Activated CD4-positive, alpha-beta memory T cell treated with anti-CD3 and anti-CD28 coated beads for 36 hours (primary cell): ENCODE data around the gene ARFGEF3. TPM values are rescaled to one million over a fixed set of nuclear protein-coding genes. Genes with fewer than 3 reads are reported as not detected.

Experiments
- CTCF ChIA-PET: fragments of 350-600 bp; sonication (Branson Sonifier 250); formaldehyde crosslinking; loops from one replicate; lab custom pipeline; 2021; ENCODE audit warnings: antibody characterized with exemption, inconsistent platforms; lab: Charles Lee
- POLR2A ChIA-PET: fragments of 350-600 bp; sonication (Branson Sonifier 250); formaldehyde crosslinking; loops from one replicate; lab custom pipeline; 2021; ENCODE audit warnings: antibody characterized with exemption; lab: Charles Lee
- DNase-seq: peaks from one replicate; pipeline ENCODE4 v3.0.0-alpha.2; 2020
- H3K27ac Mint-ChIP-seq: one replicate; pipeline ENCODE4 v1.8.0; 2021; ENCODE audit warnings: mixed read lengths
- H3K27me3 Mint-ChIP-seq: one replicate; pipeline ENCODE4 v1.8.0; 2021; ENCODE audit warnings: mixed read lengths
- H3K36me3 Mint-ChIP-seq: one replicate; pipeline ENCODE4 v1.8.0; 2021; ENCODE audit warnings: mixed read lengths
- H3K4me1 Mint-ChIP-seq: one replicate; pipeline ENCODE4 v1.8.0; 2021; ENCODE audit warnings: low read depth, mixed read lengths
- H3K4me3 Mint-ChIP-seq: one replicate; pipeline ENCODE4 v1.8.0; 2021; ENCODE audit warnings: mild to moderate bottlenecking, mixed read lengths
- H3K9me3 Mint-ChIP-seq: one replicate; pipeline ENCODE4 v1.8.0; 2021; ENCODE audit warnings: mixed read lengths
- intact Hi-C: fragments of 100-400 bp; cut with micrococcal nuclease; formaldehyde crosslinking; loops from one replicate; pipeline ENCODE4 v1.15.1; 2023
- total RNA-seq, 2 experiments: library from RNA; stranded (reverse); gene quantifications; one replicate each; pipeline ENCODE4 v1.2.3, GENCODE V29; 2021

The ARFGEF3 gene
- total RNA-seq, 2 experiments from 2014 or later, result 0.71 to 0.85 TPM

DNA sequence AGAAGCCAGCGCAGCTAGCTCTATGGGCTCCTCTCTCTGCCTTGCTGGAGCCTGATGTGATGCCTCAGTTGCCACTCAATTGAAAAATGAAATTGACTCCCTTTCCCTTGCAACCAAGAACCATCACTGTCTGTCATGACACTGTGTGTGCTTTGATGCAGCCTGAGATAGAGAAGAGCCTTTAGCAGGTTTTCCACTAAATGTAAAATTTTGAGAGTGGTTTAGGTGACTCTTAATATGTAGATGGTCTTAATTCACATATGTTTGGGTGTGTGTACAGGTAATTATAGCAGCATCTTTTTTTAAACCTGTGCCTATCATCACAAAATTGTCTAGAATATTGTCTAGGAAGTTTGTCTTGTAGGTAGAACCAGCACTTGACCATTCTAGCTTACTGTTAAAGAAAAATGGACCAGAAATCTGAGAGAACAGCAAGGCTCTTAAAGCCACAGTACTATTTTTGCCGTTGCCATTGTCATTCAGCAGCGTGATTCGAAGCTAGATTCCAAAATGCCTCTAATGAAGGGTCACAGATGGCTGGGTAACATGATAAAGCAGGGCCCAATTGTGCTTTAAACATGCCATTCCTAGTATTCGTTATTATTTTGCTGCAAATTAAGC, 1.3 kb downstream of the ARFGEF3 start:
- H3K9me3 Mint-ChIP-seq, result no peaks in the 10 kb centered on the region
- intact Hi-C loops, result loop anchor here (5.0 kb wide), 1 partner anchor 239 kb away; the partner anchor contains the start of gene HEBP2
- H3K36me3 Mint-ChIP-seq, result no peaks in the 10 kb centered on the region
- peak overlapping the region; percentile 72 for H3K4me3 Mint-ChIP-seq
- ChIA-PET CTCF (no interaction called here), POLR2A (no interaction called here)
- H3K27ac Mint-ChIP-seq, result no peak overlapping the region
- H3K4me1 Mint-ChIP-seq, result peaks cover 14% of the 10 kb centered on the region
- peaks cover 48% of the 10 kb centered on the region for H3K27me3 Mint-ChIP-seq
- DNase-seq, result no peak

DNA sequence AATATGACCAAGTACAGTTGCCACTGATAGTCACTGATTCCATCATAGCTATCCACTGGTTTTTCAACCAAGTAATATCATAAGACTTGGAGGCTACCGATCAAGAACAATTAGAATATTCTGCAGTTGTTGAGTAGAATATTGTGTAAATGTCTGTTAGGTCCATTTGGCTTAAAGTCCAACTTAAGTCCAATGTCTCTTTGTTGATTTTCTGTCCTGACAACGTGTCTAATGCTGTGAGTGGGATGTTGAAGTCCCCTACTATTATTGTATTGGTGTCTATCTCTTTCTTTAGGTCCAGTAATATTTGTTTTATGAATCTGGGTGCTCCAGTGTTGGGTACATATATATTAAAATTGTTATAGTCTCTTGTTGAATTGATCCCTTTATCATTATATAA, 13.9 kb downstream of the ARFGEF3 start:
- intact Hi-C loops, result no loop called here
- Mint-ChIP-seq H3K9me3 (peaks cover 24% of the 10 kb centered on the region), H3K36me3 (peaks cover 2% of the 10 kb centered on the region), H3K4me3 (no peak overlapping the region), H3K27me3 (peaks cover 20% of the 10 kb centered on the region), H3K4me1 (no peaks in the 10 kb centered on the region), H3K27ac (no peak overlapping the region)
- DNase-seq, result no peak
- ChIA-PET POLR2A (no interaction called here), CTCF (no interaction called here)

DNA sequence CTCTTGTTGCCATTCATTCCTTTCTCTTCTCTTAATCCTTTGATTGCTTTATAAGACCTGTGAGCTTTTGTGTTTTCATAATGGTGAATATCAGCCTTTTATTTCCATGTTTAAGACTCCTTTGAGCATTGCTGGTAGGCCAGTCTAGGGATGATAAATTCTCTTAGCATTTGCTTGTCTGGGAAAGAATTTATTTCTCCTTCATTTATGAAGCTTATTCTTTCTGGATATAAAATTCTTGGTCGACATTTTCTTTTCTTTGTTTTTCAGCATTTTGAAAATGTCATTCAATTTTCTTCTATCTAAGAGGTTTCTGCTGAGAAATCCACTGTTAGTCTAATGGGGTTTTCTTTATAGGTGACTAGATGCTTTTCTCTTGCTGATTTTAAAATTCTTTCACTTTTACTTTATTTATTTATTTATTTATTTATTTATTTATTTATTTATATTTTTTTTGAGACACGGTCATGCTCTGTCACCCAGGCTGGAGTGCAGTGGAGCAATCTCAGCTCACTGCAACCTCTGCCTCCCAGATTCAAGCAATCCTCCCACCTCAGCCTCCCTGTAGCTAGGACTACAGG, 15.0 kb downstream of the ARFGEF3 start:
- ChIA-PET CTCF (no interaction called here), POLR2A (no interaction called here)
- Mint-ChIP-seq H3K27me3 (peaks cover 23% of the 10 kb centered on the region), H3K4me1 (no peaks in the 10 kb centered on the region), H3K27ac (no peak overlapping the region), H3K9me3 (peaks cover 24% of the 10 kb centered on the region), H3K36me3 (peaks cover 2% of the 10 kb centered on the region), H3K4me3 (no peak overlapping the region)
- no peak for DNase-seq
- intact Hi-C loops, result no loop called here

DNA sequence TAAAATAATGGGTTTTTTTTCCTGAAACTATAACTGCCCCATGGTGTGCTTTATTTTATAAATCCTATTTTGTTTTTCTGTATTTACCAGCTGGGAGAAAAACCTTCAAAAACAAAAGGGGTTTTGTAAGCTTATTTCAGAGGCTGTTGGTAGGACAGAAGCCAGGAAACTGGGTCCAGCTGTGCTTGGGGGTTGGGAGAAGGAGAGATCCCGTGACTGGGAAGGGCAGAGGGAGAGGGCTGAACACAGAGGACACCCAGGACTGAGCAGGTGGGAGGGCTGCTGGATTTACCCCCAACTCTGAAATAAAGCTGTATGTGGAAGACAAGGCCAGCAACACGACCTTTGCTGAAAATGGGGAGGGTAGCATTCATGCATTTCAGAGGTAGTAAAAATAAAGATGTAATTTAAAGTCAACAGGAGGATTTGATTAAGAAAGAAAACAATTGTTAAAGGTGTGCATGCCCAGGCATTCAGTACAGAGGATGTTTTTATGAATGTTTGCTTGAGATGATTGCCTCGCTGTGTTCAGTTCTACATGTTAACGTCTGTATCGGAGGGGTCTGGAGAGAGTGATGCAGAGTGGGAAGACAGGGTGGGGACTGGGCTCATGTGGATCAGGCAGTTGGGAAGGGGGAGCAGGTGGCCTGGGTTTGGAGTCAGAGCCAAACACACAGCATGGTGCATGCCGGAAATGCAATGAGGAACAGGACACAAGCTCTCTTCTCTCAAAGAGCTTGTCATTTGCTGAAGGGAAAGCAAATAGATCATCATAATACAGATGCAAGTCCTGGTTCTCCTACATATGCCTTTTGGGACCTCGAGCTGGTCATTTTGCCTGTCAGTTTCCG, 21.4 kb downstream of the ARFGEF3 start:
- H3K27ac Mint-ChIP-seq, result no peak overlapping the region
- no peaks in the 10 kb centered on the region for H3K4me1 Mint-ChIP-seq
- CTCF ChIA-PET, result no interaction called here
- H3K36me3 Mint-ChIP-seq, result no peaks in the 10 kb centered on the region
- H3K4me3 Mint-ChIP-seq, result no peak overlapping the region
- intact Hi-C loops, result no loop called here
- H3K27me3 Mint-ChIP-seq, result peaks cover 23% of the 10 kb centered on the region
- no peak for DNase-seq
- POLR2A ChIA-PET, result no interaction called here
- H3K9me3 Mint-ChIP-seq, result peaks cover 9% of the 10 kb centered on the region

DNA sequence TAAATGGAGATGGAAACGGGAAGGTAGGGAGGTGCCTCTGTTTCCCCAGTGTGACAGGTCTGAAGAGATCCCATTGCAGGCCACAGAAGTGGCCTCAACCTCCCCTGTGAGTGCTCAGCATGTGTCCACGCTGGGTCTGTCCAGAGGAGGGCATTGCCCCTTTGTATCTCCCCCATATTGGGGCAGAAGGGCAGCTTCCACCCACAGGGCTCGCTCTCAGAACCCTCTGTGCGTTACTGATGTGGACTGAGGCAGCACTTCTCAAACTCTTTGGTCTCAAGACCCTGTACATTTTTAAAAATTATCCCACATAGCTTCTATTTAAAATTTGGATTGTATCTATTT, 22.0 kb downstream of the ARFGEF3 start:
- Mint-ChIP-seq H3K27ac (no peak overlapping the region), H3K9me3 (peaks cover 5% of the 10 kb centered on the region), H3K4me3 (no peak overlapping the region), H3K4me1 (no peaks in the 10 kb centered on the region), H3K27me3 (peaks cover 26% of the 10 kb centered on the region), H3K36me3 (no peaks in the 10 kb centered on the region)
- POLR2A ChIA-PET, result no interaction called here
- no peak for DNase-seq
- CTCF ChIA-PET, result no interaction called here
- intact Hi-C loops, result no loop called here

DNA sequence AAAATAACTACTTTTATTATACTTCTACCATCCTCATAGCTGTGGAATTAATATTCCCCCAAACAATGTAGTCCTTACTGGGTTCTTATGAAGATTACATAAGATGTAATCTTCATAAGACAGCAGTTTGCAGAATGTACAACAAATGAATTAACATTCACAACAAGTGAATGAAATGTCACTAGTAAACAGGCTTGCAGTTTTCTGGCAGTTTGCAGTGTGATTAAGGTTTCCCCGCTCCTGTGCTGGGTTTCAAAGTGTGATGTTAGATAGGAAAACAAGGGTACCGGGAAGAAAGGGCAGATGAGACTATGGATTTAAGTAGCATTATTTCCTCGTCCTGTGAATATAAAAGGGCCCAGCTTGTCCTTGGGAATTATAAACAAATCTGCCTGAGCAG, 22.5 kb downstream of the ARFGEF3 start:
- no peak for DNase-seq
- H3K9me3 Mint-ChIP-seq, result peaks cover 5% of the 10 kb centered on the region
- H3K36me3 Mint-ChIP-seq, result no peaks in the 10 kb centered on the region
- H3K4me1 Mint-ChIP-seq, result no peaks in the 10 kb centered on the region
- peaks cover 30% of the 10 kb centered on the region for H3K27me3 Mint-ChIP-seq
- no peak overlapping the region for H3K4me3 Mint-ChIP-seq
- no peak overlapping the region for H3K27ac Mint-ChIP-seq
- intact Hi-C loops, result no loop called here
- ChIA-PET CTCF (no interaction called here), POLR2A (no interaction called here)

DNA sequence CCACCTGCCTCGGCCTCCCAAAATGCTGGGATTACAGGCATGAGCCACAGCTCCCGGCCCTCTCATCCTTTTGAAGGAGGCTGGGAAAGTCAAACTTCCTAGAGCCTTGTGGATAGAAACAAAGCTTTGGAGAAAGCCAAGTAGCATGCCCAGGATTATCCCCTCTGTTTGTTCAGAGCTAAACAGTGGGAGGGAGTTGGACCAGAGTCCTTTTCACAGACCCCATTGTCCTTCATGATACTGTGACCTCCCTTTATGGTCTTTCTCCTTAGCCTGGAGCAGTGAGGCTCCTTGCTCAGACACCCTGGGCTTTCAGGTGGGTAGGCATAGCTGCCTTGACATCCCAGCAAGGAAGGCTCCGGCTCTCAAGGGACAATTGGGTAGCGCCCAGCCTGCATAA, 25.4 kb downstream of the ARFGEF3 start:
- Mint-ChIP-seq H3K4me3 (no peak overlapping the region), H3K9me3 (no peaks in the 10 kb centered on the region), H3K27me3 (peaks cover 22% of the 10 kb centered on the region), H3K4me1 (no peaks in the 10 kb centered on the region), H3K27ac (no peak overlapping the region), H3K36me3 (no peaks in the 10 kb centered on the region)
- no peak for DNase-seq
- CTCF ChIA-PET, result no interaction called here
- intact Hi-C loops, result no loop called here
- POLR2A ChIA-PET, result no interaction called here

DNA sequence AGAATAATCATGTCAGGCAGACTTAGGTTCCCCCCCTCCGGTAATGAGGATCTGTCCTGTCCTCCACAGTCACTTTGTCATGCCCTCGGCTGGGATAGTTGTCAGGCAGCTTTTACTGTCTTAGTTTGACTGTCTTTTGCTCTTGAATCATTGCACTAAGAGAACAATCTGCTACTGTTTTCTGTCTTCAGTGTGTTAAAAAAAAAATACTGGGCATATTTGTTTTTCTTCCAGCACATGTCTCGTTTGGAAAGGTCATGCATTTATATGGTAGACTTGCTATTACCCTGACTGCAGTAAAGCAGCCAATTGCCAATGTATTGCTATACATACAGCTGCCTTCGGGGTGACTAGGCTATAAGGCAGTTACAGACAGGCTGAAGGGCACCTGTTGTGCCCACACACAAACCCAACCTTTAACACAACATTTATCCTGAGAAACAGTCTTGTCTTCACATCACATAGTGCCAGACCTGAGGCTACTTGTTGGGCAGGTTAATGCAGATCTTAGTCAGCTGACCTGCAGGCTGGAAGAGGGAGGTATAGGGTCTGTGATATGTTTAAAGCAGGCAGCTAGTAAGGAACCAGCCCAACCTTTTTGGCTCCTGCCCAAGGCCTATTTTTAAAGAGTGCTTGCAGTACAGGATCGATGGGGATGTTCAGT, 26.7 kb downstream of the ARFGEF3 start:
- POLR2A ChIA-PET, result no interaction called here
- intact Hi-C loops, result no loop called here
- no peak overlapping the region for H3K4me3 Mint-ChIP-seq
- H3K4me1 Mint-ChIP-seq, result no peaks in the 10 kb centered on the region
- CTCF ChIA-PET, result interaction anchor here (0.6 kb wide), 1 partner anchor 137 kb away, joined by 3 read pairs; no protein-coding TSS in a partner anchor
- H3K9me3 Mint-ChIP-seq, result no peaks in the 10 kb centered on the region
- no peak overlapping the region for H3K27ac Mint-ChIP-seq
- DNase-seq, result no peak
- peaks cover 17% of the 10 kb centered on the region for H3K27me3 Mint-ChIP-seq
- H3K36me3 Mint-ChIP-seq, result no peaks in the 10 kb centered on the region

DNA sequence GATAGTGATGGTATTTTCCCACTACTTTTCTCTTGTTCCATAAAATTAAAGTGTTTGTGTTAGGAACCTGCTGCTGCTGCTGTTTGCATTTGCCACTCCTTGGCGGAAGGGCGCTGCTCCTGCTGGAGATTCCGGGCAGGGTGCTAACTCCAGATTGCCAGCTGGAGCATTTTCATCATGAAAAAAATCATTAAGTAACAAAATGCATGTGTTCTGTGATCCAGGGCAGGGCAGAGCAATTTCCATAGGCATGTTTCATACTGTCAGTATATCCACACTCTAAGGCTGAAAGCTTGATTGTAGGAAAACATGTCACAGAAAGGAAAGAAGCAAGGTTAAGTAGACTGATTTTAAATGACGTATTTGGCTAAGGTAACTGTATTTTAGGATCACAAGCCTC, 32.5 kb downstream of the ARFGEF3 start:
- no peaks in the 10 kb centered on the region for H3K36me3 Mint-ChIP-seq
- H3K4me1 Mint-ChIP-seq, result no peaks in the 10 kb centered on the region
- no peak for DNase-seq
- CTCF ChIA-PET, result no interaction called here
- intact Hi-C loops, result no loop called here
- no peak overlapping the region for H3K27ac Mint-ChIP-seq
- no peak overlapping the region for H3K4me3 Mint-ChIP-seq
- POLR2A ChIA-PET, result no interaction called here
- H3K9me3 Mint-ChIP-seq, result no peaks in the 10 kb centered on the region
- H3K27me3 Mint-ChIP-seq, result peaks cover 6% of the 10 kb centered on the region

DNA sequence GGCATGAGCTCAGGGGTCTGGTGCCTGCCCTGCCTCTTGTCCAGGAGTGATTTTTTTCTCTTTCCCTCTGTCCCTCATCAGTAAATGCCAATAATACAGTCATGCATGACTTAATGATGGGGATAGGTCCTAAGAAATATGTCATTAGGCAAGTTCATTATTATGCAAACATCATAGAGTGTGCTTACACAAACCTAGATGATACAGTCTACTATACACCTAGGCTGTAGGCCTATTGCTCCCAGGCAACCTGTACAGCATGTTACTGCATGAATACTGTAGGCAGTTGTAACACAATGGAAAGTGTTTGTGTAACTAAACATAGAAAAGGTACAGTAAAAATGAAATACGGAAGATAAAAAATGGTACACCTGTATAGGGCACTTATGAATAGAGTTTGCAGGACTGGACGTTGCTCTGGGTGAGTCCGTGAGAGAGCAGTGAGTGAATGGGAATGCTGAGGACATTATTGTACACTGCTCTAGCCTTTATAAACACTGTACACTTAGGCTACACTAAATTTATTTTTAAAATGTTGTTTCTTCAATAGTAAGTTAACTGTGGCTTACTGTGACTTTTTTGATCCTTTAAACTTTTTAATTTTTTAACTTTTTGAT, 34.5 kb downstream of the ARFGEF3 start:
- peaks cover 7% of the 10 kb centered on the region for H3K27me3 Mint-ChIP-seq
- DNase-seq, result no peak
- ChIA-PET POLR2A (no interaction called here), CTCF (no interaction called here)
- no peaks in the 10 kb centered on the region for H3K4me1 Mint-ChIP-seq
- intact Hi-C loops, result no loop called here
- no peak overlapping the region for H3K4me3 Mint-ChIP-seq
- no peaks in the 10 kb centered on the region for H3K9me3 Mint-ChIP-seq
- H3K36me3 Mint-ChIP-seq, result no peaks in the 10 kb centered on the region
- H3K27ac Mint-ChIP-seq, result no peak overlapping the region

DNA sequence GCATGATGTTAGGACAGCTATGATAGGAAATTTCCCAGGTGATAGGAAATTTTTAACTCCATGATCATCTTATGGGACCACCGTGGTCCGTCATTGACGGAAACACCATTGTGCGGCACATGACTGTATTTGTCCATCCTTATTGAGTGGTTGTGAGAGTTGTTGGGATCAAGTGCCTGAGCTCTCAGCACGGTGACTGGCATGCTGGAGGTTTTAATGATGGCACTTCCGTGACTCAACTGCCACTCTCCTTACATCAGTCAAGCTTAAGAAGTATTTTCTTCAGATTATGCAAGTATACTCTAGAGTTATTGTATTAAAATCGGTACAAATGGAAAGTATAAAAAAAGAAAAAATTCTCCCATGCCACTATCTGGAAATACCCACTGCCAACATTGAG, 35.8 kb downstream of the ARFGEF3 start:
- intact Hi-C loops, result no loop called here
- no peak for DNase-seq
- ChIA-PET POLR2A (no interaction called here), CTCF (no interaction called here)
- H3K36me3 Mint-ChIP-seq, result no peaks in the 10 kb centered on the region
- H3K4me1 Mint-ChIP-seq, result no peaks in the 10 kb centered on the region
- H3K9me3 Mint-ChIP-seq, result no peaks in the 10 kb centered on the region
- H3K27me3 Mint-ChIP-seq, result peaks cover 10% of the 10 kb centered on the region
- H3K4me3 Mint-ChIP-seq, result no peak overlapping the region
- no peak overlapping the region for H3K27ac Mint-ChIP-seq
